Activated CD4-positive, alpha-beta T cell treated with anti-CD3 and anti-CD28 coated beads, Interleukin-2, Interleukin-4, amounts not matched to agents 100 ng/mL and 50 ng/mL, durations not matched to agents 16 hours and 8 hours (primary cell): Measurements from ENCODE around the gene SH3PXD2B.

Experiments used
- DNase-seq: peaks from one replicate; pipeline ENCODE4 v3.0.0-alpha.2; 2020; ENCODE audit warnings: low spot score

SH3PXD2B gene

DNA sequence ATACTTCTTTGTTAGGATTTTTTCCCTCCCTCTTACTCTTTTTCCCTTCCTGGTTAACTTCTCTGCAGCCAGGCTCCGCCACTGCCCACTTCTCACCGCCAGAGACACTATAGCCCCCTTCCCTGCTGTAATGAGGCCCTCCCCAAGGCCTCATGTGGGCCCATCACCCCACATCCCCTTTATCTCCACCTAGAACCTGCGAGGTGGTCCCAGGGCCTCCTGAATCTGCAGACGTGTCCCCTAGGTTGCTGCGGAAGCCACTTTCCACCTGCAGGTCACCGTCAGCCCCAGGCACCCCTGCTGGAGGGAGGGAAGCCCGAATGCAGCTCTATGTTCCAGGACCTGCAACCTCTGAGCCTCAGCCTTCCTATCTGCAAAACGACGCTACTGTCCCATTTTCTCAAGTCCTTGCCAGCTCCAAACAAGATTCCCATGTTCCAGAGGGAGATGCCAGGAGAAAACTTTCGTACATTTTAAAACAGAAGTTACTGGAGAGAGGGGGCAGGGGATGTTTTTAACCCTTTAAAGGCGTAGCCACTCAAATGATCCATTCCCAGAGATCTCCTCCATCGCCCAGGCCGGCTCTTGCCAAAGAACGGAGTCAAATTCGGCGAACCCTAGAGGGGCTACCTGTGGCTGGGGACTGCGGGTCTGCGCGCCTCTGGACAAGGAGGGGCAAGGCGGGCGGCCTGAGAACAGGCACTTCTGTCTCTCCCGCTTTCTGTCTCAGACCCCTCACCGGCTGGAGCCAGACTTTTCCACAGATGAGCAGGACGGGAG, 929 bp downstream of the SH3PXD2B start:
- no peak for DNase-seq

GRCh38 chr5:172452398-172453205, 1.7 kb downstream of the SH3PXD2B start:
- DNase-seq: no peak

DNA sequence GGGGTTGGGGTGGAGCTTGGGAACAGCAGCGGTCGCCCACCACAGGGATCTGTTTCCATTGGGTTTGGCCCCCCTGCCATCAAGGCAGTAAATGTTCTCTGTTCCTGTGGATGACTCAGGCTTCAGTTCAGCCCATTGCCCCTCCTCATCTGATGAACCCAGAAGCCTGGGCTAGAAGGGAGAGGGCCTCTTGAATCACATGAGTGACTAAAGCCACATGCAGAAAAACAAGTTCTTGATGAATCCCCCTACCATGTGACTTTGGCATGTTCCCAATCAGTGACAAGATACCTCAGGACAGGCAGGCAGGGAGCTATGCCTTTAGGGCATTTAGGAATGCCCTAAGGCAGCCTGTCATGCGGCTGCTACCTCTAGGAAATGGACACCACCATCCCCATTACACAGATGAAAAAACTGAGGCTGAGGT, 2.5 kb downstream of the SH3PXD2B start:
- DNase-seq: no peak

GRCh38 chr5:172450861-172451695, 3.2 kb downstream of the SH3PXD2B start:
- peak; percentile 53 for DNase-seq

- DNase-seq: no peak
Observed at GRCh38 chr5:172450453-172450852, 3.9 kb downstream of the SH3PXD2B start.

GRCh38 chr5:172448999-172449398, 5.3 kb downstream of the SH3PXD2B start:
- DNase-seq: no peak

DNA sequence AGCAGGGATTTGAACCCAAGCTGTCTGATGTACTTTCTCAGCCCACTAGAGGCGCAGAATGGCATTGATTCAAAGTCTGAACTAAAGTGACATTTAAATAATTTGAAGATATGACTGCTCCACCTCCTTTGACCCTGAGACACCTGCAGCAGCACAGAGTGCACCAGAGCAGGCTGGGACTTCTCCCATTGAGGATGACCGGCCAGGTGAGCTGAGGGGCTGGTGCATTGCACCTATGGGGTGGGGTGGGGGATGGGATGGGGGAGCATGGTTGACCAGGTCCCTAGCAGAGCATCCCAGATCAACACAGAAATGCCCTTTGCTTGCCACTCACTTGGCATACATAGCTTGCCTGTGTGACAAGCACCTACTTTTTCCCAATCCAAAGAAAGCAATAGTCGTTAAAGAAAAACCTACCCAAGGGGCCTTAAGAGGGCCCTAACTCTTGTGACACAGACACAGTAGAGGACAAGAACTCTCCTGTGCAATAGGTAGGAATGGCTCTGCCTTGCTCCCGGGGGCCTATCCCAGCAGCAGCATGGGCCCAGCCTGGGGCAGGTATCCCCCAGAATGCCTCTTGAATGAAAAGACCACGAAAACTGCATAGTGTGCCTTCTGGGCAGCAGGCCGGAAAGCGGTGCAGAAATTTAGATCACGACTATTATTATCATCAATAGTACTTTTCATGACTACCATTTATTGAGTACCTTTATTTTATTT, 6.5 kb downstream of the SH3PXD2B start:
- no peak for DNase-seq

DNA sequence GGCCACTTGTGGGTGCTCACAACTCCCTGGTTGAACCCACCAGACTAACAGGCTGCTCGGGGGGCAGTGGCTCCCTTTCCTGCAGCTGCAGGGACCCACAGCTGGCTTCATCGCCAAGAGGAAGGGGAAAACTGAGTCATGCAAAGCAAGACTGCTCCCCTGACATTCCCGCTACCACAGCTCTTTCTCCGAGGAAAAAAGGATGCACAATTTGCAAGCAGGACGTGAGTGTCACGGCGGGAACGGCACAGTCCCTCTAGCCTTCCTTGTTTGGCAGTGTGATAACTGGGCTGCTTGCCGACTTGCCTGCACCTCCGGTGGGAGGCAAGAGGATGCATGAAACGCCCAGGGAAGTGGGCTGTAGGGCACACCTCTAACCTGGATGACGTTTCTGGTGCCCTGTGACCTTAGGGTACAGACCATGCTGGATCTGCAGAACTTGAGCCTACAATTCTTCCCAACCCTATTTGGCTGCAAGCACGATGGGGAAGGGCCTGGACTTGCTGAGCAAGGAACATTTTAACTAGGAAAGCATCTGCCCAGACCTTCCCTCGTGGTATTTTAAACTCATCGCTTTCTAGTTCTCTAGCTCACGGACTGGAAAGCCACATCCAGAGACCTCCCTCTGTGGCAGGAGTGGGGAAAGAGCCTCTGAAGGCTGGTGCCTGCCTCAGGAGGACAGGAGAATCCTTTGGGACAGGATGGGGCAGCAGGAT, 7.8 kb downstream of the SH3PXD2B start:
- DNase-seq: no peak

DNA sequence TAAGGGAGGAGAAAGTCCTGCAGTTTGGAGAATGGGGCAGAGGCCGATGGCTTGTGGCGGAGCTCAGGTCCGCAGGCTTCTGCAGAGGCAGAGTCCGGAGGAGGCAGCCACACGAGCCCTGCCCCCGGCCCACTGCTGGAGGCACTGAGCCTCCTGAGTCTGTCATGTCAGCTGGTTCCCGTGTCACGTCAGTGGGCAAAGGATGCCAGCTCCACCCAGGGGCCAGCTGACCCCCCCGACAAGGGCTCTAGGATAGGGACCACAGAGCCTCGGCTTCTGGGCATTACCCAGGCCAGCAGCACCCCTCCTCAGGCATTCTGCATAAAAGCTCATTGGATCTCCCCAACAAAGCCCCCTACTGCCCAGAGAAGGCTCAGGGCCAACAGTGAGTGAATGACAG, 8.5 kb downstream of the SH3PXD2B start:
- no peak for DNase-seq

DNA sequence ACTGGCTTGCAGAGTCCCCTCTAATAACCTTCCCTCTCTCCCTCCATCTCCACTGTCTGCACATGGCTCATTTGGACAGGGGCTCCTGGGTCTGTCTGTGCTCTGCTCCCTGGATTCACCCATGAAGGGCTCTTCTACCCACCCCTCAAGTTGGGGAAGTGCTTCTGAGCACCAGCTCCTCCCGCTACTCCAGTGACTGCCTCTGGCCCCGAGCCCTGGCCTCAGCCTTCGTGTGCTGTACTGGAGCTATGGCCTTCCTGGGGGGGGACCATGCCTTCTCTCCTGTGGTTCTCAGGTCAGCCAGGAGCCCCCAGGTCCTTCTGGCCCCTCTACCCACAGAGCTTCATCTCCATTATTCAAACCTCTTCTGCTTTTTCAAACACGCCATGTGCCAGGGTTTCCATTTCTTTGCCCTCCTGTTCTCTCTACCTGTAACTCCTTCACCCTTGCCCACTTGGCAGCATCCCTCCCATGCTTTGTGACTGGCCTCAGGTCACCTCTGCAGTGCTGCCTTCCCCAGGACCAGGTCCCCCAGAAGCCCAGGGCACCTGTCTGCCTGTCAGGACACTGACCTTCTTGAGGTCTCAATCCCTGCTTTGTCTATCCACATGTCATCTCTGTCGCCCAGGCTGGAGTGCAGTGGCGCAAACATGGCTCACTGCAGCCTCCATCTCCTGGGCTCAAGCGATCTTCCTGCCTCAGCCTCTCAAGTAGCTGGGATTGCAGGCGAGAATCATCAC, 9.5 kb downstream of the SH3PXD2B start:
- DNase-seq: no peak

GRCh38 chr5:172444110-172444510, 10.2 kb downstream of the SH3PXD2B start:
- no peak for DNase-seq

DNA sequence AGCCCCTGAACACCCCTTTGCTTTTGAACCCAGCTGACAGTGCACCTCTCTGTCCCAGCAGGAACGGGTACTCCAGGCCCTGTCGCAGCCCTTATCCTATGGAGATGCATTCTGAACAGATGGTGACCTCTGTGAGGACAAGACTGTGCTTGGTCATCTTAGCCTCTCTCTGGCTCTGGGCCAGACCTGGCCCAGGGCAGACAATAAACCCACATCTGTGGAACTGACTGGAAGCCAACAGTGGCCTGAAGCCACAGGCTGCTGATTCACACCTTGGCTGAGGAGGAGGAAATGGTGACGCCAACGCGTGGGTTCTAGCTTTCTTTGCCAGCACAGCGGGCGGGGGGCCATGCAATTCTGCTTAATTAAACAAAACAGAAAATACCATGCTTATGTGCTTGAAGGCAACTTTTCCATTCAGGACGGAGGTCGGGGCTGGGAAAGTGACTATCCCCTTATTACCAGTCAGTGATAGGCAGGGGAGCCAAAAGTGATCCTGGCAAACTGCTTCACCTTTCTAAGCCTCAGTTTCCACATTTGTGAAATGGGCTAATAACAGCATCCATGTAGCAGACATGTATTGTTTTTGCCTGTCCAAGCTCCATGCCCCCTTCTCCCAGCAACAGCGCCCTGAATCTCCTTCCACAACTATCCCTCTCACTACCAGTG, 10.8 kb downstream of the SH3PXD2B start:
- DNase-seq: peak; percentile 63

DNA sequence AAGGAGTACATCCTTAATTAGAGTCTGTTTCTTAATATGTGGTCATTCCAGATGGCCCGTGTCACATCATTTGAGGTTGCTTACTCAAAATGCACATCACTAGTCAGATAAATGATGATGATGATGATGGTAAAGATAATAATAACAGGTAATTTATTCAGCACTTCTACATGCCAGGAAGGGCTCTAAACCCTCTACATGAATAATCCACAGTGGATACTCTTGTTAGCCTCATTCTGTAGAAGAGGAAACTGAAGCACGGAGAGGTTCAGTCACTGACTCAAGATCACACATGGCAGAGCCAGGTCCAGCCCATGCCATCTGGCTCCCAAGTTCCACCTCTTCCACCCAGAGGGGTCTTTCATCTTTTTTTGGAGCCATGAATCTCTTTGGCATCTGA, 11.7 kb downstream of the SH3PXD2B start:
- DNase-seq: no peak

DNA sequence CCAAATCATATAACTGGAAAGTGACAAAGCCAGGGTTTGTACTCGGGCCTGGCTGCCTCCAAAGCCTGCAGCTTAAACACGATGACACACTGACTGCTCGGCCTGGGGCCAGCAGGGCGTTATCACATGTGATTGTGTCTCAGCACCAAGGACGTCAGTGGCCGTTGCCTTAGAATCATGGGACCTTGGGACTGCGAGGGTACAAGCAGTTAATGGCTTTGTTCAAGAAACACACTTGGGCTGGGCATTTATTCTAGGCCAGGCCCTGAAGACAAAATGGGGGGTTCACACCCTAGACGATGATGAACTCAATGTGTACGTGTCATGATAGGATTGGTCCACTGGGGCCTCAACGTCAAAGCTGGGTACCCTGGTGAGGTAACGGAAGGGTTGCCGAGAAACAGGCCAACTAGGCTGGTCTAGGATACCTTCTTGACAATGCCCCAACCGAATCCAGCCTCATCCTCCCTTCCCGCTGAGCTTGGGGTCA, 13.0 kb downstream of the SH3PXD2B start:
- no peak for DNase-seq

DNA sequence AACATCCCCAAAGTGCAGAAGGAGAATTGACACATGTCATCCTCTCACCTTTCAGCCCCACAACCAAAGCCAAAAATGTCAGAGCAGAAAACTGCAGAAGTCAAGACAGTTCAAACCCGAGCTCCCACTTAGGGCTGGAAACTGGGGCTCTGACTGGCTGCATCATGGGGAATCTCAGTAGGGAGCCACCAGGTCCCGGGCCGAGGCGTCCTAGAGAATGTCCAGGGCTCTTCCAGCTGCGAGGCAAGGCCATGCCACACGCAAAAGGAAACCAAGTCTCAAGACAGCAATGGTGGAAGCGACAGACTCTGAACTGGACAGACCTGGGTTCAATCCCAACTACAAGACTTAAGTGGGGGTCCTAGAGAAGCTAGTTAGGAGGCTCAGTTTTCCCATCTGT, 13.8 kb downstream of the SH3PXD2B start:
- no peak for DNase-seq

- no peak for DNase-seq
Observed at GRCh38 chr5:172439785-172440477, 14.4 kb downstream of the SH3PXD2B start.

DNA sequence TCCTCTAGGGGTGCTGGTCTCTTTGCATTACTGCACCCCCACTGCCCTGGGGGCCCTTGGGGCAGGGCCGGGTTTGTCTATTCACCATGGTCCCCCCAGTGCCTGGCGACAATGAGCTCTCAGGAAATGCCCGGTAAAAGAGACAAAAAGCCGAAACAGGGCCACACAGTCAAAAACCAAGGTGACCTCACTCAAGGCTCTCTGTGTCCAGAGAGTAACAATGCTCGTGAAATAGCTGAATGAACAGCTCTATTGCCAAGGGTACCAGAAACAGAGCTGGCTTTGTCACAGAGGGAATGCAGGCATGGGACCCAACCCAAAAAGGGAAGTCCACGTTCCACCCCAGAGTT, 16.0 kb downstream of the SH3PXD2B start:
- DNase-seq: no peak

- DNase-seq: no peak
Observed at GRCh38 chr5:172437445-172438318, 16.6 kb downstream of the SH3PXD2B start.
